ENCODE measurements around the gene PEBP1.

DNA sequence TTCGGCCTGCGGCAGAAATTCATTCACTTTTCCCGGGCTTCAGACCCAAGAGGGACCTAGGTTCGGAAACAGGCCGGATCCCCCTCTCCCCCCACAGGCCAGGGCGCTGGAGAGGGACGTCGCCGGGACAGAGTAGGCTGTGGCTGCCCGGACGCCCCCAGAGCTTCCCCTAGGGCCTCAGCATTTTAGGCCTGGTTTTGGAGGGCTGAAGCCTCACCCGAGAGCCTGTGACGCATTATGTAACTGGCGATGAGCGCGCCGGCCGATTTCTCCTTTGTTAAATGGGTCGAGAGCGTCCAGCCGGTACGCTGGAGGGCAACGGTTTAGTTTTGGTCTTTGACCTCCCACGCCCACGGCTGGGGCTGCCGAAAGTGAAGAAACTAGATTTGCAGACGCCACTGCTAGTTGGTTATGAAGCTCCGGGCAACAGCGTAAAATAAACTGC, 657 bp downstream of the PEBP1 start:
- TF ChIP-seq, protein P1, sequence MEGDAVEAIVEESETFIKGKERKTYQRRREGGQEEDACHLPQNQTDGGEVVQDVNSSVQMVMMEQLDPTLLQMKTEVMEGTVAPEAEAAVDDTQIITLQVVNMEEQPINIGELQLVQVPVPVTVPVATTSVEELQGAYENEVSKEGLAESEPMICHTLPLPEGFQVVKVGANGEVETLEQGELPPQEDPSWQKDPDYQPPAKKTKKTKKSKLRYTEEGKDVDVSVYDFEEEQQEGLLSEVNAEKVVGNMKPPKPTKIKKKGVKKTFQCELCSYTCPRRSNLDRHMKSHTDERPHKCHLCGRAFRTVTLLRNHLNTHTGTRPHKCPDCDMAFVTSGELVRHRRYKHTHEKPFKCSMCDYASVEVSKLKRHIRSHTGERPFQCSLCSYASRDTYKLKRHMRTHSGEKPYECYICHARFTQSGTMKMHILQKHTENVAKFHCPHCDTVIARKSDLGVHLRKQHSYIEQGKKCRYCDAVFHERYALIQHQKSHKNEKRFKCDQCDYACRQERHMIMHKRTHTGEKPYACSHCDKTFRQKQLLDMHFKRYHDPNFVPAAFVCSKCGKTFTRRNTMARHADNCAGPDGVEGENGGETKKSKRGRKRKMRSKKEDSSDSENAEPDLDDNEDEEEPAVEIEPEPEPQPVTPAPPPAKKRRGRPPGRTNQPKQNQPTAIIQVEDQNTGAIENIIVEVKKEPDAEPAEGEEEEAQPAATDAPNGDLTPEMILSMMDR (IDR thresholded peaks at IDR 0.05), result no peak
- no peak for TF ChIP-seq POLR2A (IDR thresholded peaks at IDR 0.05)
